HCT116 (cell line): ENCODE measurements around the gene HDHD2.

Experiments used
- CBX3 ChIP-seq: IDR thresholded peaks from 2 replicates; pipeline ENCODE4 v1.6.1; 2012; ENCODE audit warnings: low read depth
- JUND ChIP-seq: IDR thresholded peaks from 2 replicates; pipeline ENCODE4 v1.6.1; 2012
- TCF7L2 ChIP-seq: IDR thresholded peaks from 2 replicates; pipeline ENCODE4 v1.7.0; 2011; ENCODE audit warnings: borderline replicate concordance, inconsistent platforms; ENCODE audit not compliant: insufficient read depth, insufficient read length; ENCODE audit errors: extremely low read depth
- TF ChIP-seq, protein P1 (sequence below), 3 experiments: fragments of 200-600 bp in 1 of 3; sonication (generic) in 1 of 3; IDR thresholded peaks in 2 of 3; conservative IDR thresholded peaks in 1 of 3; 2 replicates each; pipeline ENCODE4 v1.5.1; 2012 to 2017; ENCODE audit warnings: low read depth in 2 of 3, low read length in 2 of 3, antibody characterized with exemption in 1 of 3, borderline replicate concordance in 1 of 3, control low read depth in 1 of 3, mild to moderate bottlenecking in 1 of 3, mixed read lengths in 1 of 3, mixed run types in 1 of 3, moderate library complexity in 1 of 3; ENCODE audit not compliant: insufficient read depth in 1 of 3

DNA sequence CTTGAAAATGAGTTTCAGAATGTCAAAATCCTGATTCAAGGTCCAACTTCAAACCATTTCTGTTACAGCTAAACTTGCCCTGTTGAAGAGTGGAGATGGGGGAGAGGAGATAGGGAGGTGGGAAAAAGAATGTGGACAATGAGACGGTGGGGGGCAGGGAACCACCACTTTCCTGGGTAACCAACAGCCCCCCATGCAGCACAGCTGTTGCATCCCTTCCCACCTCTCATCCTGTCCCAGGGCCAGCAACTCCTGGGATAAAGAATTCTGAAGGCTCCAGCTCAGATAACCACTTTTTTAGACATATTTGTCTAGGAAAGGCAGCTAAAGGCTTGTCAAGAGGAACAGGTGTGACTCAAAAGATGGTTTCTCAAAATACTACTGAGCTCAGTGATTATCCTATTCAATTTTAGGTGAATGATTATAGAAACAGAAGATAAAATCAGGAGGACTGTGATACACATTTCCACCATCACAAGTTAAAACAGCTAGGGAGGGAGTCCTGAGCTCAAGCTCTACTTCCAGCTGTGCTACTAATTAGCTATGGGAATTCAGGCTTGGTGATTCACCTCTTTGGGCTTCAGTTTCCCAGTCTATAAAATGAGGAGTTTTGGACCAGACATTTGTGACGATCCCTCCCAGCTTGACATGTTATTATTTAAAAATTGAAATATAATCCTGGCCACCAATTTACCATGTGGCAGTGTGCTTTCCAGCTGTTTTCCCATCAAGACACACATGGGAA lies 36.3 kb downstream of the HDHD2 start:
- TF ChIP-seq CBX3, result no peak
- no peak for TF ChIP-seq JUND
- TF ChIP-seq, protein P1, sequence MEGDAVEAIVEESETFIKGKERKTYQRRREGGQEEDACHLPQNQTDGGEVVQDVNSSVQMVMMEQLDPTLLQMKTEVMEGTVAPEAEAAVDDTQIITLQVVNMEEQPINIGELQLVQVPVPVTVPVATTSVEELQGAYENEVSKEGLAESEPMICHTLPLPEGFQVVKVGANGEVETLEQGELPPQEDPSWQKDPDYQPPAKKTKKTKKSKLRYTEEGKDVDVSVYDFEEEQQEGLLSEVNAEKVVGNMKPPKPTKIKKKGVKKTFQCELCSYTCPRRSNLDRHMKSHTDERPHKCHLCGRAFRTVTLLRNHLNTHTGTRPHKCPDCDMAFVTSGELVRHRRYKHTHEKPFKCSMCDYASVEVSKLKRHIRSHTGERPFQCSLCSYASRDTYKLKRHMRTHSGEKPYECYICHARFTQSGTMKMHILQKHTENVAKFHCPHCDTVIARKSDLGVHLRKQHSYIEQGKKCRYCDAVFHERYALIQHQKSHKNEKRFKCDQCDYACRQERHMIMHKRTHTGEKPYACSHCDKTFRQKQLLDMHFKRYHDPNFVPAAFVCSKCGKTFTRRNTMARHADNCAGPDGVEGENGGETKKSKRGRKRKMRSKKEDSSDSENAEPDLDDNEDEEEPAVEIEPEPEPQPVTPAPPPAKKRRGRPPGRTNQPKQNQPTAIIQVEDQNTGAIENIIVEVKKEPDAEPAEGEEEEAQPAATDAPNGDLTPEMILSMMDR (IDR thresholded peaks at IDR 0.05 in 2 of 3, conservative IDR thresholded peaks at IDR 0.05 in 1 of 3; ENCODE audit: borderline replicate concordance in 1 of 3, insufficient read depth in 1 of 3, low read depth in 2 of 3, low read length in 2 of 3), result no peak
- no peak for TF ChIP-seq TCF7L2
